ENCODE data around the gene FYB1. TPM values are rescaled to one million over a fixed set of nuclear protein-coding genes. Genes with fewer than 3 reads are reported as not detected.

FYB1 gene
- total and polyA plus RNA-seq, 2 donors = 2.9 to 10.9 TPM

DNA sequence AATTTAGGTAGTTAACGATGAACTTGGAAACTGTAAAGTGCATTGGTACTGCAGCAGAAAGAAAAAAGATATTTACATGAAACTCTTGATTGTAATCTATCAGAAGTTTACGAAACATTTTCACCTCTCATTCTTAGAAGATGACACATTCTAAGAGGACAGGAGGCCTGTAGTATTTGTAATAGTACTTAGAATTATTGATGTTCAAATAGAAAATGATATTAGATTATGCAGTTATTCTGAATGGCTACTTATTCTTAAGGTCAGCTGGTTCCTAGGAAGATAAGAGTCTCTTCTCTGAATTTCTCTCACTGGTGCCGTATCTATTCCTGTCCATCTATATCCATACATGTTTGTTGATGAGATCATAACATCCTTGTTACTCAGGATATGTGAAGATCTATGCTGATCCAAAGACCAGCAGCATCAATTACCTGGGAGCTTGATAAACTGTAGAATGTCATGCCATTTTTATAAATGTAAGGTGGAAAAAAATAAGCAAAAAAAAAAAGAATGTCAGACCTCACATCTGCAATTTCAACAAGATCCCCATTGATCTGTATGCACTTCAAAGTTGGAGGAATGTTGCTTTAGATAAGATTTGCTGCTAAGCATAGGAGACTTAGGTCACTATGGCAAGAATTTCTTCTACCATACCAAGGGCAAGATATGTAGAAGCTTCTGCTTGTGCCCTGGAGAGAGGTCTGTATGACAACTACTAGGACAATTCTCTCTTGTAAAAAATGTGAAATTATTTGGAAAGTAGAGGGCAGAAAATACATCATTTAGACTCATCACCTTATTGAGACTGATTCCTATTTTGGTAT lies 102.8 kb downstream of the FYB1 start:
- no peak overlapping the region for H3K27ac ChIP-seq (ENCODE audit: low read depth)
- H3K4me3 ChIP-seq (ENCODE audit: low read depth, low read length) = no peak overlapping the region
- DNase-seq (ENCODE audit: extremely low spot score) = no peak
- no peaks in the 10 kb centered on the region for H3K4me1 ChIP-seq (ENCODE audit: insufficient read depth)
- no peaks in the 10 kb centered on the region for H3K36me3 ChIP-seq (ENCODE audit: insufficient read depth)
- WGBS = 86% methylated on average over 3 of the region's 3 CpGs

DNA sequence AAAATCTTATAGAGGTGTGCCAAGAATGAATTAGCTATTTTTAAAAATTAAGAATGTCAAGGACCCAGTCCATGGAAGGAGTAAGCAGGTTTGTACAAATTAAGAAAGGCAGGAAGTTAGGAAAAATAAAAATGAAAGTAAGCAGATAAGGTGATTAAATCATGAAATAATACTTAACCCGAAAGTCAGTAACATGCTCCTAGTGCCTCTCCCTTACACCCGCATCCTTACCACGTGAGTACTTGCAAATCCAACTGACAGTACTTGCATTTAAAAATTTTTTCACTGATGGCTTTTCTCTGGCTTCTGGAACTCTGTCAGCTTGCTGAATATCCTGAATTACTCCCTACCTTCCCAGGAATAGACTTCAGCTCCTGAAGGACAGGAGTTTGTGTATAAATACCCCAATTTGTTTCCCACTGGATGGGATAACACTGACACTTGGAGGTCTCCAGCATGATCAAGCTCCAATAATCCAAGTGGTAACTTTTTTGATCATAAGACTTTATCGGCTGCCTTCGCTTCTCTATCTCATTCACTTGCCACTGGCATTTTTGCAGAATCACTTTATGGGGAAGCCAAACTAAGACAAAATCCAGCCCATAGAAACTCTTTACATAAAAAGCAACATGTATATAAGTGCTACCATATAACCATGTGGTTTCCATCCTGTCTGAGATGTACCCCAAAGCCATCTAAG lies 103.6 kb downstream of the FYB1 start:
- Histone ChIP-seq H3K4me1 (ENCODE audit: insufficient read depth) (no peaks in the 10 kb centered on the region), H3K4me3 (ENCODE audit: low read depth, low read length) (no peak overlapping the region), H3K36me3 (ENCODE audit: insufficient read depth) (no peaks in the 10 kb centered on the region), H3K27ac (ENCODE audit: low read depth) (no peak overlapping the region)
- DNase-seq (ENCODE audit: extremely low spot score) = no peak
- WGBS = 72% methylated on average over 5 of the region's 5 CpGs

DNA sequence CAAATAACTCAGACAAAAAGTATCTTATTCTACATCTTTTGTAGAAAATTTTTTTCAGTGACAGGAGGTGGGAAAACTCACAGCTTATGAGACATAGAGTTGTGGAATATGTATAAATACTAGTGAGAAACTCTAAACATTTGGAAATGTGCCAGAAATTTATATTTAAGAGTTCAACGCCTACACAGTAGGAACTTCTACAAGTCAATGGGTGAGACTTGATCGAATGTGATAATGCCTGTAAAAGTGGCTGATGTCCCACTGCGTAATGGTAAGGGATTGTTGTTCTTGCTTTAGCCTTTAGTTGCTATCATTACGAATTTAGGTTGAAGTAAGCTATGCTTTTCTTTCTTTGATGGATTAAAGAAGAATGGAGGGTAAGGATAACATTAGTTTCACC lies 105.2 kb downstream of the FYB1 start:
- 93% methylated on average over 4 of the region's 4 CpGs for WGBS

DNA sequence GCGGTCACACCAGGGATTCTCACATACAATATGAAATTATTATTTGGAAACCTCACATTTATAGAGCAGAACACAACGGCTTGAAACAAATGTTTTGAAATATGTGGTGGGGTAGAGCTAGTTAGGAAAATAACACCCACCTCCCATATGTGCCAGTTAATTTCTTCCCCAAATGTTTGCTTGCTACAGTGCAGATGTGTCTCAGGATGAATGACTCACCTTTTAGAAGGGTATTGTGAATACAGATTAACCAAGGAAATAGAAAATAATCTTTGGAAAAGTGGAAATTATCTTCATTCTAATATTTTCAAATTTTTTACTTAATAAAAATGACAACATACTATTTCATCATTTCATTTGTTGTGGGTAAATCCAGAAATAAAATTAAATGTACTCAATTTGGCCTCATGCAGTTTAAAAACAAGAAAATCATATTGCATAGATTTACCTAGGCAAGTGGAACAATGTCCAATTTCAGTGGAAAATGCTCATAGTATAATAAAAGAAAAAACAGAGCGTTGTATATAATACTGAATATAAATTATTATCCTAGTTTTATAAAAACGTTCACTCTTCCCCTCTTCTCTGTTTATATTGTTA lies 105.9 kb downstream of the FYB1 start:
- Histone ChIP-seq H3K27ac (ENCODE audit: low read depth) (no peak overlapping the region), H3K36me3 (ENCODE audit: insufficient read depth) (no peaks in the 10 kb centered on the region), H3K4me1 (ENCODE audit: insufficient read depth) (no peaks in the 10 kb centered on the region), H3K4me3 (ENCODE audit: low read depth, low read length) (no peak overlapping the region)
- 80% methylated on average over 4 of the region's 4 CpGs for WGBS
- DNase-seq (ENCODE audit: extremely low spot score) = no peak

More for the DNA sequence above, 105.2 kb downstream of the FYB1 start:
- H3K27ac ChIP-seq (ENCODE audit: low read depth) = no peak overlapping the region
- H3K4me1 ChIP-seq (ENCODE audit: insufficient read depth) = no peaks in the 10 kb centered on the region
- DNase-seq (ENCODE audit: extremely low spot score) = no peak
- no peak overlapping the region for H3K4me3 ChIP-seq (ENCODE audit: low read depth, low read length)
- H3K36me3 ChIP-seq (ENCODE audit: insufficient read depth) = no peaks in the 10 kb centered on the region

DNA sequence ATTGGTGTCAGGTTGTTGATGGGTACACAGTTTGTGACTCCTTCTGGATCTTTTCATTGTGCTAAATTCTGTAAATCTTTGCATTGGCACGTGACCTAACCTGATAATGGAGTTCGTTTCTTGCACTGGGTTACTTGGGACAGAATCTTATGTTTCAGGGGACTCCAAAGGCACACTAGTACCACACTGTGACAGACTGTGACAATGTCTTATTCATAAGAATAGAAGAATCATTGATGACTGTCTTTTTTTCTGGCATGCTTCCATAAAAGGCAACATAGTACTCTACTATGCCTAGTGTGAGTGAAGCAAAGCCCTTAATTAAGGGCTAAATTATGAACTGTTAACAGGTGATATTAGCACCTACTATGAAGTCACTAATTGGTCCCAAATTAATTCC lies 109.8 kb downstream of the FYB1 start:
- H3K4me1 ChIP-seq (ENCODE audit: insufficient read depth) = no peaks in the 10 kb centered on the region
- H3K27ac ChIP-seq (ENCODE audit: low read depth) = no peak overlapping the region
- H3K36me3 ChIP-seq (ENCODE audit: insufficient read depth) = no peaks in the 10 kb centered on the region
- 83% methylated on average over 2 of the region's 2 CpGs for WGBS
- H3K4me3 ChIP-seq (ENCODE audit: low read depth, low read length) = no peak overlapping the region
- DNase-seq (ENCODE audit: extremely low spot score) = no peak

DNA sequence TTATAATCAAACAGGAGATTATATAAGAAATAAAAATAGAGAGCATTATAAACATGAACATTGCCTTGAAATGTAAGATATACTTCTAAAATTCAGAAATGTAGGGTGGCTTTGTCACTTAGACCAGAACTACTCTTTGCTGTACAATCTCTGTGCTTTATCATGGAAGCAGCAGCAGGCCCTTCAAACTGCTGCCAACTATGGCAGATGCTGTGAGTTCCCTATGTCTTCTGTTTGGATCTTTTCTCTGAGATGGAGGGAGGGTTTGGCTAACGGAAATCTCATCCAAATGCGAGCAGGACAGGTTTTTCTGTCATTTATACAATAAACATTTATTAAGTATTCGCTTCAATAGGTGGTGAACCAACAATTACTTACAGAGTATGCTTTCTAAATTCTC lies 110.4 kb downstream of the FYB1 start:
- Histone ChIP-seq H3K4me1 (ENCODE audit: insufficient read depth) (no peaks in the 10 kb centered on the region), H3K27ac (ENCODE audit: low read depth) (no peak overlapping the region), H3K36me3 (ENCODE audit: insufficient read depth) (no peaks in the 10 kb centered on the region), H3K4me3 (ENCODE audit: low read depth, low read length) (no peak overlapping the region)
- WGBS = 51% methylated on average over 3 of the region's 3 CpGs
- DNase-seq (ENCODE audit: extremely low spot score) = no peak

DNA sequence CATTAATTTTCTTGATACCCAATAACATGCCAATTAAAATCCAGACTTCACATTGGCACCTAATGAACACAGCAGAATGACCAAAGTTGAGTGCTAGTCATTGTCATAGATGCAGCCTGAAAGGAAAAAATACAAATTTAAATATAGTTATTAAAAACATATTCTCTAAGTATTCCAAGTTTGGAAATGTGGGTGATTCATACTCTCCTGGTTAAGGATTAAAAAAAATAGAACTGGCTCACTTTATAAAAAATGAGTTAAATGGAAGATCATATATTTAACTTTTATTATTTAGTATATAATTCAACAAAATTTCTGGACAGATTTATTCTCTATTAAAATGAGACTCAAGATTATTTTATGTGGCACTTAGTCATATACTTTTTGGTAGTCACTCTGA lies 112.0 kb downstream of the FYB1 start:
- Histone ChIP-seq H3K4me3 (ENCODE audit: low read depth, low read length) (no peak overlapping the region), H3K27ac (ENCODE audit: low read depth) (no peak overlapping the region), H3K36me3 (ENCODE audit: insufficient read depth) (no peaks in the 10 kb centered on the region), H3K4me1 (ENCODE audit: insufficient read depth) (no peaks in the 10 kb centered on the region)
- no peak for DNase-seq (ENCODE audit: extremely low spot score)

DNA sequence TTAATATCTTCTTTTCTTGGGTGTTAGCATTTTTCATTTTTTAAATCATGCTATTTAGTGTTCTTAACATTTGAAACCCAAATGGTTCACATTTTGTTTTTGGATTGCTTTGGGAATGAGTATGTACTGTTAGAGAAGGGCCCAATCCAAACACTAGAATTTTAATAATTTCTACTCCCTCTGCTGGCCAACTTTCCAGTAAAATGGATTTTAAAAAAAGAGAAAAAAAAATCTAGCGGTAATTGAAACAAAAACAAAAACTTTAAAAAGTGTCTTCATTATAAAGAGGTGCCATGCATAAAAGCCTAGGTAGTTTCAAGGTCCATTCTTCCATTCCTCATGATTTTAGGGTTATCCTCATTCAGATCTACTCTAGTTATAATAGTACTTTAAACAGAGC lies 113.0 kb downstream of the FYB1 start:
- 54% methylated on average over 1 of the region's 1 CpG for WGBS

DNA sequence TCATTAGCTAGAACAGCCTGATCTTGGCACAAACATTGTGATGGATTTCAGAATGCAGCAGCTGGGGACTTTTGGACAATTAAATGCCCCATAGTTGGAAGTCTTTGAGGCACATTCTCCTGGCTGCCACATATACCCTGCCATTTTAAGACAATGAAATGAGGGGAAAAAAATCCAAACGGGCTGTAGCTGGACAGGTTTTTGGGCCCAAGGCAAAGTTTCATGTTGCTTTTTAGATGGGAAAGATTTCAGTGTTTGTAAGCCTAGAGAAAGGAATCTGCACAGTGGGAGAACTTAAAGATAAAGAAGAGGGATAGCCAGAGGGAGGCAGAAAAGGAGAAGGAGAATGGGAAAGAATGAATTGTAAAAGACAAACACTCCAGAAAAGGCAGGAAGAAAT lies 115.1 kb downstream of the FYB1 start:
- no peaks in the 10 kb centered on the region for H3K36me3 ChIP-seq (ENCODE audit: insufficient read depth)
- H3K4me1 ChIP-seq (ENCODE audit: insufficient read depth) = no peaks in the 10 kb centered on the region
- no peak overlapping the region for H3K27ac ChIP-seq (ENCODE audit: low read depth)
- no peak overlapping the region for H3K4me3 ChIP-seq (ENCODE audit: low read depth, low read length)
- no peak for DNase-seq (ENCODE audit: extremely low spot score)
- WGBS = 56% methylated on average over 1 of the region's 1 CpG

More for the DNA sequence above, 113.0 kb downstream of the FYB1 start:
- Histone ChIP-seq H3K4me1 (ENCODE audit: insufficient read depth) (no peaks in the 10 kb centered on the region), H3K27ac (ENCODE audit: low read depth) (no peak overlapping the region), H3K36me3 (ENCODE audit: insufficient read depth) (no peaks in the 10 kb centered on the region), H3K4me3 (ENCODE audit: low read depth, low read length) (no peak overlapping the region)
- DNase-seq (ENCODE audit: extremely low spot score) = no peak

DNA sequence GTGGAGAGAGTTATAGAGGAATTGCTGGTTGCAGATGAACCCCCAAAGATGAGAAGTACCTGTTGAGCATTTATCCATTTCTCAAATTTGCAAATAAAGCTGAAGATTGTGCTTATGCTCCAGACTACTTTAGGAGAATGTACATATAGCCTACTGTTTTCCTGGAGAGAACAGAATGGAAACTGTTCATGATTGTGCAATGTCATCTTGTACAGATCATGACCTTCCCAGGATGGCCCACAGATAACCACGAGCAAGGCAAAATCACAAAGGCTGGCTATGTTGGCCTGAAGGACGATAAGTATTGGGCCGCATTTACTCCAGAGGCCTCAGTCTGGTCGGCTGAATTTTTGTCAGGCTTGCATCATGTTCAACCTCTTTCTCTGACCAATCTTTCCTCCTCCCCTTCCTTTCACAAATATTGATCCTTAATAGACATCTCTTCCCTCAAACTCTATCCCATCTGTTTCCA lies 116.6 kb downstream of the FYB1 start:
- H3K36me3 ChIP-seq (ENCODE audit: insufficient read depth) = no peaks in the 10 kb centered on the region
- no peak overlapping the region for H3K4me3 ChIP-seq (ENCODE audit: low read depth, low read length)
- H3K27ac ChIP-seq (ENCODE audit: low read depth) = no peak overlapping the region
- 87% methylated on average over 4 of the region's 4 CpGs for WGBS
- no peaks in the 10 kb centered on the region for H3K4me1 ChIP-seq (ENCODE audit: insufficient read depth)
- DNase-seq (ENCODE audit: extremely low spot score) = no peak

DNA sequence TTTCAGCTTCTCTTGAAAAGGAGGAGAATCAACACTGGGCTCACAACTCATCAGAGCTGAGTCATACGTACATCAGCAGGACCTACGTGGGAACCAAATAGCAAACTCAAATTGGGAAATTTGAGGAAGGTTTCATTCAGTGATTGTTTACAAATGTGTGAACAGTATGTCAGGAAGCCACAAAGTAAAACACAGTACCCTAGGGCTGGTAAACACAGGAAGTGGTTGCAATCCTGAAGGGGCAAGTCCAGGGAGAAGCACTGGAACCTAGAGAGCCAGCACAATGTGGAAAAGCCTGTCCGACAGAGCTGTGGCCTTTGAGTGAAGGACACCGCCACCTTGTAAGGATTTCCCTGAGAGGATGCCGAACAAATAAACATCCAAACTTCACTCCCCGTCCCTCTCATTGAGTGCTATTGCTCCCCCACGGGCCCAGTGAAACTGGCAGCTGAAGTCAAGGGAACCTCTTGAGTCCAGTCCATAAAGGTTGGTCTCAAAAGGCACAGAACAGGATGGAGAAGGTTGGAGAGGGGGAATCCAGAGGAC lies 118.4 kb downstream of the FYB1 start:
- no peak for DNase-seq (ENCODE audit: extremely low spot score)
- no peaks in the 10 kb centered on the region for H3K36me3 ChIP-seq (ENCODE audit: insufficient read depth)
- H3K27ac ChIP-seq (ENCODE audit: low read depth) = no peak overlapping the region
- H3K4me1 ChIP-seq (ENCODE audit: insufficient read depth) = no peaks in the 10 kb centered on the region
- WGBS = 81% methylated on average over 7 of the region's 7 CpGs
- H3K4me3 ChIP-seq (ENCODE audit: low read depth, low read length) = no peak overlapping the region

DNA sequence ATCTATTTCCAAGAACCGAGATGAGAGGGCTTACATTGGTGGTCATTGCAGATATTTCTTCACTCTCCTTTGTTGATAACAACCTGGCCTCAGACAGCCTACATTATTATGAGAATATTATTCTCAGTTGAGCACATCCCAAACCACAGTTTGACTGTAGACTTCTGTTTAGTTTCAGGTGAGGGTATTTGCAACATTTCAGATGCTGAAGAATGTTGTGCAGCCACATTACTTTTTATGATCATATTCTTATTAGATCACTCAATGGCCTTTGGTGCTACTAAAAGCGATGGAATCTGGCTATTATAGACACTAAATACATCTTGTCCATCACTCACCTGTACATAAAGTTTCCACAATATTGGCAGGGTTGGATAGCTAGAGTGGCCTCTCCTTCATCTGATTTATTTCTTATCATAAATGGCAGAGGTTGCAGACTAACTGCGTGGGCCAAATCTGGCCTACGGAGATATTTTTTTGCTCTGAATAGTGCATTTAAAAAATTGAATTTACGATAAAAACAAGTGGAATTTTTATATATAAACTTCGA lies 119.0 kb downstream of the FYB1 start:
- Histone ChIP-seq H3K36me3 (ENCODE audit: insufficient read depth) (no peaks in the 10 kb centered on the region), H3K27ac (ENCODE audit: low read depth) (no peak overlapping the region), H3K4me3 (ENCODE audit: low read depth, low read length) (no peak overlapping the region), H3K4me1 (ENCODE audit: insufficient read depth) (no peaks in the 10 kb centered on the region)
- WGBS = 85% methylated on average over 6 of the region's 6 CpGs
- DNase-seq (ENCODE audit: extremely low spot score) = no peak

DNA sequence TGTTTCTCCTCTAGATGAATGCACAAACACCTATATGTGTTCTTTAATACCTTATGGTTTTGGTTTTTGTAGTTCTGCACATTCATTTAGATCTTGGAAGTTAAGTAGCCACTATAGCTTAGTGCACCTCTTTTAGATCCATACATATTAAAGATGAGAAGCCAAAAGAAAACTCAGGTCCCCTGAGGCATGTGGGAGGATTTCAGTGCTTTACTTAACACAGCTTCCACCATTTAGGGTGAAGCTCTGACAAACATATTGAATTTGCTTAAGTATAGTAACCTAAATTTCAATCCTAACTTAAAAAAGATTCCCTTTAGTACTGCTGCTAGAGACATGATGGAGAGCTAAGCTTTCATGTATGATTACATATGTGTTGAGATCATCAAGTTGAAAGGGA lies 119.5 kb downstream of the FYB1 start:
- no peak overlapping the region for H3K4me3 ChIP-seq (ENCODE audit: low read depth, low read length)
- H3K27ac ChIP-seq (ENCODE audit: low read depth) = no peak overlapping the region
- no peak for DNase-seq (ENCODE audit: extremely low spot score)
- H3K4me1 ChIP-seq (ENCODE audit: insufficient read depth) = no peaks in the 10 kb centered on the region
- H3K36me3 ChIP-seq (ENCODE audit: insufficient read depth) = no peaks in the 10 kb centered on the region
